ENCODE data around the gene CNOT1. TPM values are rescaled to one million over a fixed set of nuclear protein-coding genes. Genes with fewer than 3 reads are reported as not detected.
"Not testable (repeated sequence)": the region's sequence is repeated elsewhere in the genome, so short reads cannot be mapped to it uniquely, and the experiment has no call there.

The CNOT1 gene
- total RNA-seq, 1 experiment from 2014 or later = 229 TPM

DNA sequence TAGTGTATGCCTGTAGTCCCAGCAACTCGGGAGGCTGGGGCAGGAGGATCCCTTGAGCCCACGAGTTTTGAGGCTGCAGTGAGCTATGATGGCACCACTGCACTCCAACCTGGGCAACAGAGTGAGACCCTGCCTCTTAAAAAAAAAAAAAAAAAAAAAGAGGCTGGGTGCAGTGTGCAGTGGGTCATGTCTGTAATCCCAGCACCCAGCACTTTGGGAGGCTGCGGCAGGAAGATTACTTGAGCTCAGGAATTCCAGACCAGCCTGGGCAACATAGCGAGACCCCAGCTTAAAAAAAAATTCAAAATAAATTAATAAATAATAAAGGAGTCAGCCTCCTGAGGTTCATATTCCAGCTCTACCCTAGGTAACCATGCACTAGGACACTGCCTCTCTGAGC is 9.6 kb upstream of the CNOT1 start:
- DNase-seq (ENCODE audit: extremely low read depth, low read depth) = no peak

DNA sequence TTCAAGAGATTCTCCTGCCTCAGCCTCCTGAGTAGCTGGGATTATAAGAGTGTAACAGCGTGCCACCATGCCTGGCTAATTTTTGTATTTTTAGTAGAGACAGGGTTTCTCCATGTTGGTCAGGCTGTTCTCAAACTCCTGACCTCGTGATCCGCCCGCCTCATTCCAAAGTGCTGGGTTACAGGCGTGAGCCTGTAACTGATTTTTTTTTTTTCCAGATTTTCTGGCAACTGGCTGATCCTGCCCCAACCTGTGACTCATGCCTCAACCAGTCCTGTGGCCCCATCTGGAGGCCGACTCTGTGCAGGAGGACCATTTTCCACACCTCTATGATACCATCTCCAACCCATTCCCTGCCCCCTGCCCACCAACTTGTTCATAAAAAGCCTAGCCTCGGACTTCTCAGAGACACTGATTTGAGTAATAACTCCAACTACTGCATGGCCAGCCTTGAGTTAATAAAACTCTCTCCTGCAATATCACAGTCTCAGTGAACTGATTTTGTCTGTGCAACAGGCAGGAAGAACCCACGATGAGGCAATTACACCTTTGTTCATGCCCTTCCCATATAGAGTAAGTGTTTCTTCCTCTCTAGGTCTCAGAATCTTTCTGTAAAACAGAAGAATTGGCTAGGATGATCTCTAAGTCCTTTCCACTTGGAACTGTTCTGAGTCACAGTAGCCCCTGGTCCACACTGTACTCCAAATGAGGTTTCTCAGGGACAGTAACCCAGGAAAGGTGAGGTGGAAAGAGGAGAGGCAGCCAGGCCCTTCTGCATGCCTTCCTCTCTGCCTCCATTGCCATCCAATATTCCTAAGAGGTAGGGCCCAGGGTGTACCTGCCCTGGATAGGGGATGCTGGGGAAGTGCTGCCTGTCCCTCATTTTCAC is 8.8 kb upstream of the CNOT1 start:
- DNase-seq (ENCODE audit: extremely low read depth, low read depth) = no peak

DNA sequence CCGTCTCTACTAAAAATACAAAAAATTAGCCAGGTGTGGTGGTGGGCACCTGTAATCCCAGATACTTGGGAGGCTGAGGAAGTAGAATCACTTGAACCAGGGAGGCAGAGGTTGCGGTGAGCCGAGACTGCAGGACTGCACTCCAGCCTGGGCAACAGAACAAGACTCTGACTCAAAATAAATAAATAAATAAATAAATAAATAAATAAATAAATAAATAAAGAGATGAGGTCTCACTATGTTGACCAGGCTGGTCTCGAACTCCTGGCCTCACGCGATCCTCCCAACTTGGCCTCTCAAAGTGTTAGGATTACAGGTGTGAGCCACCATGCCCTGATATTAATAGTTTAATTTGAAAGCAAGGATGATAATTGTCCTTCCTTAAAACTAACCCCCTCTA is 7.4 kb upstream of the CNOT1 start:
- DNase-seq (ENCODE audit: extremely low read depth, low read depth) = not testable (repeated sequence)

DNA sequence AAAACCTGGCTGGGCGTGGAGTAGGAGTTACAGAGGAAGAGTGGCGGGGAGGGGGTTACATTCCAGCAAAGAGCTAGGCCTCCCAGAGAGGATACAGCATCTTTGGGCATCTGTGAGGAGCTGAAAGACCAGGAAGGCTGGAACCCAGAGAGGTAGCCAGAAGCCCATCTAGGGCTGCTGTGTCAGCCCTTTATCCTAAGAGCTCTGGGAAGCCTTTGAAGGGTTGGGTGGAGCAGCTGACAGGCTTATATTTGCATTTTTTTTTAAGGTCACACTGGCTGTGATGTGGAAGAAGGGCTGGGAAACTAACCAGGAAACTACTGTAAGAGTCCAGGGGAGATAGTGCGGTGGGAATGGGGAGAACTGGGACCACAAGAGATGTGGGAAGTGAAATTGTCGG is 6.8 kb upstream of the CNOT1 start:
- no peak for DNase-seq (ENCODE audit: extremely low read depth, low read depth)

DNA sequence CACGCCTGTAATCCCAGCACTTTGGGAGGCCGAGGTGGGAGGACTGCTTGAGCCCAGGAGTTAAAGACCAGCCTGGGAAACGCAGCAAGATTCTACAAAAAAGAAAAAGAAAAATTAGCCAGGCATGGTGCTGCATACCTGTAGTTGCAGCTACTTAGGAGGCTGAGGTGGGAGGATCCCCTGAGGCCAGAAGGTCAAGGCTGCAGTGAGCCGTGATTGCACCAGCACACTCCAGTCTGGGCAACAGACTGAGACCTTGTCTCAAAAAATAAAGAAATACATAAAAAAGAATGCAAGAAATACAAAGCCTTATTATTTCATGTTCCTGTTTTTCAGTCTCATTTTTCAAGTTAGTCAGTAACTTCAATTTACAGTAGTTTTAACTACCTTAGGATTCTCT is 5.9 kb upstream of the CNOT1 start:
- no peak for DNase-seq (ENCODE audit: extremely low read depth, low read depth)

DNA sequence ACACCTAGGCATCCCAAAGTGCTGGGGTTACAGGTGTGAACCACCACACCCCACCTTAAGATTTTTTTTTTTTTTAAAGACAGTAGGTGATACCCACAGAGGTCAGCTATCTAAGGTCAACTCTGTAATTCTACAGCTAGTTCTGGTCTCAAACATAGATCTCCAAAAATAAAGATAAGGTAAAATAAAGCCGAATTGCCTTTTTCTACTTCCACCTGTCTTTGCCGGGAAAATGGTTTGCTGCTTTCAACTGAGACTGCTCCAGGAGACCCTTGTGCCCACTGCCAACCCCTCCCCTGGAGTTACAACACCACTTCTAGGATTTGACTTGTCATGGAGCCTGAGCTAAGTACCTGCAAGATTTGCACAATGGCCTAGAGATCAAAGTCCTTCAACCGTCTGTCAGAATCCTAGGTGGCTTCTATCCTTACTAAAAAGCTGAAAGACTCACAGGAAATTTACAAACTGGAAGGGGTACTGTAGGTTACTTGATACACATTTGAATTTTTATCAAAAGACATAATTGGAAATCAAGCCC is 4.7 kb upstream of the CNOT1 start:
- DNase-seq (ENCODE audit: extremely low read depth, low read depth) = no peak

DNA sequence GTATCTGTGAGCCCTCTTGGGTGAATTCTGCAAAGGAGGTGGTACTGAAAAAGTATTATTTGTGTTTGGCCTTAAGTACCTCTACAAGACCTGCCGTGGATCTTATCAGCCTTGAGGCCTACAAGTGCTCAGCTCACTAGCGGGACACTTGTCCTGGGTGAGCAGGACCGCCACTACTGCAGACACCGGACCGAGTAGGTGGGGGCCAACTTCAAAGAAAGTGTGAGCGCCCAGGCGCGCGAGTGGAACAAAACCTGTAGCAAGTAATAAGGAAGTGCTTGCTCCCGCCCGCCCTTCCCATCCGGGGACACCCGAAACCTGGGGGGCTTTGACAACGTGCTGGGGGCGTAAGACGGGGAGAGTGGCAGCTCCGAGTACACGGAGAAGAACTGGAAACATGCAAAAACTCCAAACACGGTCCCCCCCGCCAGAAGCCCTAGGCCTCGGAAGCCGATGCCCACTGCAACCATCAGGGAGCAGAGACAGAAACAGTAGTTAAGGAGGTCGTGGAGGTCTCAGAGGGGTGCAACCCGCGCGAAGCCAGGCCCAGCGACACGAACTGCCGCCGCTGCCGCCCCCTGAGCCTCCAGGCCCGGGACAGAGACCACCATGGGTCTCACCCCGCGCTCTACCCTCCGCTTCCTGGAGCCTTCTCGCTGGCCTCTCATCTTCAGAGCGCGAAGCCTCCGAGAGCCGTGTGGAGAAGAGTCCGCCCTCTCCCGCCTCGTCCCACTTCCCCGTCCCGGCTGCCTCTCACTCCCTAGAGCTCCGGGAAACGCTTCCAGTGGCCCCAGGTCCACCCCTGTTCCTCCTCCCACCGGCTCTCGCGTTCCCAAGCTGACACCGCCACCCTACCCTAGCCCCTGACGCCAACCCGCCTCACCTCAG is 537 bp downstream of the CNOT1 start:
- no peak for DNase-seq (ENCODE audit: extremely low read depth, low read depth)

DNA sequence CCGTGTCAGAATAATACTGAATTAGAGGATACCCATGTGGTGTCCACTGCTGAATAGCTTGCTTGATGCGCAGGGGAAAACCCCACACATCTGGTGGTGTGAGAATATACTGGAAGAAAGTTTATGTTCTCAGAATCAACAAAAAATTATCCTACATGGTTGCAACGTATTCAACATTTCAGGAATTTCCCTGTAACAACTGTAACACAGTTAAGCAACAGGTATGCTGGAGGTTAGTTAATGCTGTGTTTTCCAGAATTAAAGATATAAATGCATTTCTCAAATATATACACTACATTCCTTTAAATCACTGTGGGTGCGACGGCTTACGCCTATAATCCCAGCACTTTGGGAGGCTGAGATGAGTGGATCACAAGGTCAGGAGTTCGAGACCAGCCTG is 5.4 kb downstream of the CNOT1 start:
- no peak for DNase-seq (ENCODE audit: extremely low read depth, low read depth)

DNA sequence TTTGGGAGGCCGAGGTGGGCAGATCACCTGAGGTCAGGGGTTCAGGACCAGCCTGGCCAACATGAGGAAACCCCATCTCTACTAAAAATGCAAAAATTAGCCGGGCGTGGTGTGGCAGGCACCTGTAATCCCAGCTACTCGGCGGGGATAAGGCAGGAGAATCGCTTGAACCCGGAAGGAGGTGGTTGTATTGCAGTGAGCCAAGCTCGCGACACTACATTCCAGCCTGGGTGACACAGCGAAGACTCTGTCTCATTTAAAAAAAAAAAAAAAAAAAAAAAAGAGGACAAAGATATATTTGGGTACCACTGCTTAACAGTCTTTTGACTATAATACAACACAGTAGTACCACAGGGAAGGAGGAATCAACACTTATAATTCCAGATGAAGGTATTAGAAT is 9.2 kb downstream of the CNOT1 start:
- DNase-seq (ENCODE audit: extremely low read depth, low read depth) = no peak

DNA sequence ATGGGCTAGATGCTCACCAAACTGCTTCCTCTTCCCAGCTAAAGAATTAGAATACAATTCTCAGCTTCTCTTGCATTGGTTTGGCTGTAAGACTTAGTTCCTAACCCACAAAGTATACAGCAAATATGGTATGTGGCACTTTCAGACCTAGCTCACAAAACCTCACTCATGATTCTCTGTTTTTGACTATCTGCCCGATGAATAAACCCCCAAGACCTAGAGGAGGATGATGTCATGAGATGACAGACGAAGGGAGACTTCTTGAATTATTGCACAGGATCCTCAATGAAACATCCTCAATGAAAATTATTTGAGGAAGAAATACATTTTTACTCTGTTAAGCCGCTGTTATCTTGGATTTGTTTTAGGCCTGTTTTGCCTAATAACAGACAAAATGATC is 14.3 kb downstream of the CNOT1 start:
- DNase-seq (ENCODE audit: extremely low read depth, low read depth) = no peak

DNA sequence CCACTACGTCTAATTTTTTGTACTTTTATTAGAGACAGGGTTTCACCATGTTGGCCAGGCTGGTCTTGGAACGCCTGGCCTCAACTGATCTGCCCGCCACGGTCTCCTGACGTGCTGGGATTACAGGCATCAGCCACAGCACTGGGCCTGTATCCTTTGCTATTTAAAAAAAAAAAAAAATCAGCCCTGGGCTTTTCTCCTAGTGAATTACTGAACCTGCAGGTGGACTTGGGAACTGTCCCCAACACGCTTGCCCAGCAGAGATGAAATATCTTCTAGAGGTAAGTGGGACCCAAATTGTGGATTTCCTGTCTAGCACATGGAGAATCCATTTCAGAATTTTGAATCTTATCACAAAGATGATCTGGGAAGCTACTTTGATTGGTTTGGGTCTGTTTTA is 14.8 kb downstream of the CNOT1 start:
- no peak for DNase-seq (ENCODE audit: extremely low read depth, low read depth)

DNA sequence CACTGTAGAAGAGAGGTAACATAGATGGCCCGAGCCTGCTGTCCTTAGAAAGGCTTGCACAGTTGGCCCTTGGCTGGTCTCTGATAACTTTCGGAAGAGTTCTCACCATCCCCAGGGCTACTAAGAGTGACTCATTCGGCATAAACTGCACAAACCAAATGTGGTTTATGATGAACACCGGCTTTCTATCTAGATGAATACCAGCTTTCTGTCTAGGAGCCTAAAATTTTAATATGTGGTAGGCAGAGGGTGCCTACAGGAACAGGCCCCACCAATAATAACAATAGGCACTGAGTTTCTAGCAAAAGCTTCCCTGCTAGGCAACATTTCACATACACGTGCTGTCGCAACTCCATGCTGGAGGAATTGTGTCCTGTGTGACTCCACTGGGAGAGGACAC is 15.4 kb downstream of the CNOT1 start:
- DNase-seq (ENCODE audit: extremely low read depth, low read depth) = no peak

DNA sequence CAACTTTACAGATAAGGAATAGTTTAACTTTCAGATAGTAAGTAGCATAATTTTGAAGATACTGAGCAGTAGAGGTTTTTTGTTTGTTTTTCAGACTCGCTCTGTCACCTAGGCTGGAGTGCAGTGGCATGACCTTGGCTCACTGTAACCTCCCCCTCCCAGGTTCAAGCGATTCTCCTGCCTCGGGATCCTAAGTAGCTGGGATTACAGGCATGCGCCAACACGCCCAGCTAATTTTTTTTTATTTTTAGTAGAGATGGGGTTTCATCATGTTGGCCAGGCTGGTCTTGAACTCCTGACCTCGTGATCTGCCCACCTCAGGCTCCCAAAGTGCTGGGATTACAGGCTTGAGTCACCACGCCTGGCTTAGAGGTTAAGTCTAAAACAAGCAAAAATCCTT is 16.7 kb downstream of the CNOT1 start:
- DNase-seq (ENCODE audit: extremely low read depth, low read depth) = not testable (repeated sequence)

DNA sequence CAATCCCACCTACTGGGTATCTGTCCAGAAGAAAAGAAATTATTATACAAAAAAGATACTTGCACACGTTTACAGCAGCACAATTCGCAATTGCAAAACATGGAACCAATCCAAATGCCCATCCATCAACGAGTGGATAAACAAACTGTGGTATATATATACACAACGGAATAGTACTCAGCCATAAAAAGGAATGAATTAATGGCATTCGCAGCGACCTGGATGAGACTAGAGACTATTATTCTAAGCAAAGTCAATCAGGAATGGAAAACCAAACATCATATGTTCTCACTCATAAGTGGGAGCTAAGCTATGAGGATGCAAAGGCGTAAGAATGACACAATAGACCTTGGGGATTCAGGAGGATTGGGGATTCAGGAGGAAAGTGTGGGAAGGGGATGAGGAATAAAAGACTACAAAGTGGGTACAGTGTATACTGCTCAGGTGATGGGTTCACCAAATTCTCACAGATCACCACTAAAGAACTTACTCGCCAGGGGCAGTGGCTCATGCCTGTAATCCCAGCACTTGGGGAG is 21.0 kb downstream of the CNOT1 start:
- DNase-seq (ENCODE audit: extremely low read depth, low read depth) = no peak

DNA sequence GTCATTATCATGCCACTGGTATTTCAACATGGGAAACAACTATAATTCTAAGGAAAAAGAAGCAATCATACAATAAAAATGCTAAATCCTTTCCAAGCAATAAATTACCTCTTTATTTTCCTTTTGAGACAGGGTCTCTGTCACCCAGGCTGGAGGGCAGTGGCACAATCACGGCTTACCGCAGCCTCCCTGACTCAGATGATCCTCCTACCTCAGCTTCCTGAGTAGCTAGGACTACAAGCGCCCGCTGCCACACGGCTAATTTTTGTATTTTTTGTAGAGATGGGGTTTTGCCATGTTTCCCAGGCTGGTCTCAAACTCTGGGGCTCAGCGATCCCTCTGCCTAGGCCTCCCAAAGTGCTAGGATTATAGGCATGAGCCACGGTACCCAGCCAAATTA is 24.1 kb downstream of the CNOT1 start:
- DNase-seq (ENCODE audit: extremely low read depth, low read depth) = no peak

DNA sequence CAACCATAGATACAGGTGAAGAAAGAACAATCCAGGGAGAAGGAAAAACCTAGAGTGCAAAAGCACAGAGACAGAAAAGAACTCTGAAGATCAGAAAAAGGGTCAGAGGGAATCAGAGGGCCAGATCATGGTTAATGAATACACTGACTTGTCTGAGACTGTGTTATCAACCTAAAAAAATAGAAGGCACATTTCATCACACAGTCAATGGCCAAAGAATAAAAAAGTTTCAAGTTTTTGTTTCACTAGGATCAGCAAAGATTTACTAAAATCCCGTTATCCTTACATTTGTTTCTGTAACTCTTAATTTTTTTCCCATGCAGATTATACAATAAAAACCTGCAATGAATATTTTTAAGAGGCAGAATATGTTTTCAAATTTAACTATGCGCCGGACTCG is 38.5 kb downstream of the CNOT1 start:
- no peak for DNase-seq (ENCODE audit: extremely low read depth, low read depth)

DNA sequence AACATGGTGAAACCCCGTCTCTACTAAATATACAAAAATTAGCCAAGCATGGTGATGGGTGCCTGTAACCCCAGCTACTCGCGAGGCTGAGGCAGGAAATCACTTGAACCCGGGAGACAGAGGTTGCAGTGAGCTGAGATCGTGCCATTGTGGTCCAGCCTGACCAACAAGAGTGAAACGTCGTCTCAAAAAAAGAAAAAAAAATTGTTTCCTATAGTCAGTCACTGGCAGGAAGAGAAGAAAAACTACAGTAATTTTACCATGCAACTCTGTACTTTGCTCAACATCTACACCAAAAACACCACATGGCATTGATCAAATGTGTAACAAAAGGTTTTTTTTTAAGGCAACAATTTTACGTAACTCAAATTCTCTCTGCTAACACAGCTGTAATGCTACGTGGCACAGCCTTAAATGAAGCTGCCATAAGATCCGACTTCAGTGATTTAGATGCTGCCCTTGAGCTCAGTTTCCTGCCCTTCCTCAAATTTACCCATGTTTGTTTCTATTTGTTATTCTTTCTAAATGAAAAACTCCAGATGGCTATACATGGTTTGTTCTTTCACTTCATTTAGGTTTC is 40.2 kb downstream of the CNOT1 start:
- DNase-seq (ENCODE audit: extremely low read depth, low read depth) = no peak

DNA sequence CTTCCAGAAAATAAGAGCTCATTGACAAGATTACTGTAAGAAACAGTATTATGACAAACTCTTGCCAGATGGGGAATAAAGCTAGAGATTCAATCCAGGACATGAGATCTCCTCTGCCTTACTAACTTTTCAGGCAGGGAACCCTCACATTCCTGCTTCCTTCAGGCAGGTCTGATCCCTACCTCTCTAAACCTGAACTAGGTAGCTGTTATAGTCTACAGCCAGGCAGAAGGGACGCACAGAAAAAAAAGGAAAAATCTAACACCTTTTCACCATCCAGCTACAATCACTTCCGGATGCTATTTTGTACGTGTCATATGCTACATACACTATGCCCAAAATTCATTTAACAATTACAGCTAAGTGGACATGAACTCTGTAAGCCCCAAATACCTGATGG is 41.2 kb downstream of the CNOT1 start:
- DNase-seq (ENCODE audit: extremely low read depth, low read depth) = no peak

DNA sequence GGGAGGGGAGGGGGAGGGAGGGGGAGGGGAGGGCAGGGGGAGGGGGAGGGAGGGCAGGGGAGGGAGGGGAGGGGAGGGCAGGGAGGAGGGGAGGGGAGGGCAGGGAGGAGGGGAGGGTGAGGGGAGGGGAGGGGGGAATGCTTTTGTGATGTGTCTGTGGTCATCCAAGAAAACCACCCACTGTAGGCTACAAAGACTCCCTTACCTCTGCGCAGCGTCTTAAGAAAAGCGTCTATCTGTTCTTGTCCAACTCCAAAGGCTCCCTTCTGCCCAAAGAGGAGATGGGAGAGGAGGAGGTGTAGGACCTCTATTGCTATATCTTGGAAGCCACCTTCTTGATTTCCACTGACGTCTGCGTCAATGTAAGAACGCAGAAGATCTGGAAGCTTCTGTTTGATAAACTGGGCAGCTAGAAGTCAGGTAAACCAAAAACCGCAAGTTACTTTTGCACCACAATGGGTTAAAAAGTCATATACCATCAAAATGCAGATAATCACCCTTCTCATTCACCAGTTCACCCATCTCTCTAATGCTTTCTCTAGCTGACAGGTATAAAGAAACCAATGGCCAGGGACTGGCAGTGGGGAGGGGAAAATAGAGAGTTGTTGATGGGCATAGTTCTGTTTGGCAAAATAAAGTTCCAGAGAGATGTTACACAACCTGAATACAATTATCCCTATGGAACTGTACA is 43.1 kb downstream of the CNOT1 start:
- DNase-seq (ENCODE audit: extremely low read depth, low read depth) = no peak

DNA sequence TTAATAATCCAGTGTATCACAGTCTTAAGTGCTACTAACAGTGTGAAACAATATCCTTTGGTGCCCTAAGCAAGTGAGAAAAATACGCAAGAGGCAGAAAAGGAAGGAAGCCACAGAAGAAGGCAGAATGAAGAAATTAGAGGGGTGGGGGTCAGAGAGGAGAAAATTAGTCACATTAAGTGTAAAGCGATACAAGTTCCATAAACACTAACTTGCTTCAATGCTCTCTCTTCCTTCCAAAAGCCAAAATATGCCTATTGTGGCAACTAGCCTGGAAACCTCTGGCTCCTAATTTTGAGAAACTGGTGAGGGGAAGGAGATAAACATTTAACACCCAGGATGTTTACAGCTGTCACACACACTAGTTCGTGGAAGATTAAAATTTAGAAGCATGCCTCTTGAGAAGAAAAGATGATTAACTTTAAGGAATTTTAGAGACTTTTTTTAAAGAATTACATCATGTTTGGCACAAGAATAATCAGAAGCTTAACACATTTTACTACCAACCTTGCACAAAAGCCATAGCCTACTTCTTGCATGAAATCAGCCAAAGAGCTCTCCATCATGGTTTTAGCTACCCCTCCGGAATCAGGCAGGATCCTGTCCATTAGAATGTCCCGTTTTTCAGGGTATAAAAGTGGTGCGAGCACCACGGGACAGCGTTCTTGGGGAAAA is 44.7 kb downstream of the CNOT1 start:
- no peak for DNase-seq (ENCODE audit: extremely low read depth, low read depth)
